H1 (cell line): ENCODE measurements around the gene HTD2. TPM values are rescaled to one million over a fixed set of nuclear protein-coding genes. Genes with fewer than 3 reads are reported as not detected.

ENCODE experiments used
- CHD7 ChIP-seq: fragments of 300-600 bp; sonication (generic); IDR thresholded peaks from 2 replicates; pipeline ENCODE4 v1.7.1; 2012; ENCODE audit warnings: low read length, moderate library complexity, mild to moderate bottlenecking, inconsistent platforms; ENCODE audit not compliant: insufficient replicate concordance
- EGR1 ChIP-seq: IDR thresholded peaks from 2 replicates; pipeline ENCODE4 v1.6.1; 2011; ENCODE audit warnings: low read depth, low read length, borderline replicate concordance
- polyA plus RNA-seq, 7 experiments: library from polyadenylated mRNA; depleted of rRNA in 3 of 7; stranded (reverse) in 5 of 7; unstranded in 2 of 7; fragments of >200 nt in 5 of 7; fragments of 200-250 nt in 2 of 7; gene quantifications; 1 replicate in 5 of 7; 2 replicates in 1 of 7; 4 replicates in 1 of 7; pipeline versions ENCODE4 v1.2.1 to v1.2.3, GENCODE V29; 2011 to 2013; ENCODE audit warnings: missing spikeins in 2 of 7, mixed read lengths in 2 of 7
- total RNA-seq: library from RNA; stranded (reverse); fragmentation: NEBNext Ultra II Directional; extraction: Animal tissue kit (Norgen Biotek cat#: 25700); gene quantifications from 2 replicates; pipeline ENCODE4 v1.2.1, GENCODE V29; 2021

Gene HTD2
- total and polyA plus RNA-seq, 2 of the 8 experiments (the other 6 are each of a cell fraction or from before 2014, with no cell fraction given), result 8.8 to 10.8 TPM

GRCh38 chr3:58326267-58326900 is 20.1 kb downstream of the HTD2 start (continued):
- TF ChIP-seq CHD7, result no peak
- no peak for TF ChIP-seq EGR1
